C4-2B (cell line): ENCODE results near the gene C16orf82.

Experiments used
- H3K27ac ChIP-seq: fragments of 450-650 bp; 2 replicates; pipeline ENCODE4 v1.5.1; 2017
- CTCF ChIP-seq: fragments of 450-650 bp; conservative IDR thresholded peaks from 2 replicates; pipeline ENCODE4 v1.5.1; 2017; ENCODE audit warnings: mild to moderate bottlenecking
- ZFX ChIP-seq: fragments of 450-650 bp; IDR thresholded peaks from 2 replicates; pipeline ENCODE4 v1.6.1; 2017

Gene C16orf82

GRCh38 chr16:27112093-27112811, 45.5 kb downstream of the C16orf82 start:
- no peak overlapping the region for H3K27ac ChIP-seq

GRCh38 chr16:27113341-27113841, 46.7 kb downstream of the C16orf82 start:
- no peak overlapping the region for H3K27ac ChIP-seq
- TF ChIP-seq CTCF: no peak
- no peak for TF ChIP-seq ZFX

More at GRCh38 chr16:27112093-27112811, 45.5 kb downstream of the C16orf82 start:
- TF ChIP-seq ZFX (no peak), CTCF (no peak)

GRCh38 chr16:27114006-27114405, 47.3 kb downstream of the C16orf82 start:
- no peak for TF ChIP-seq CTCF
- no peak overlapping the region for H3K27ac ChIP-seq

- TF ChIP-seq CTCF (no peak), ZFX (no peak)
- no peak overlapping the region for H3K27ac ChIP-seq
Observed at GRCh38 chr16:27118526-27118925, 51.8 kb downstream of the C16orf82 start.
